Activated CD4-positive, alpha-beta T cell treated with anti-CD3 and anti-CD28 coated beads for 1 hour (primary cell): Measurements from ENCODE around the gene C1S.
"Not testable (repeated sequence)": the region's sequence is repeated elsewhere in the genome, so short reads cannot be mapped to it uniquely, and the experiment has no call there.

Experiments
- DNase-seq: peaks from one replicate; pipeline ENCODE4 v3.0.0-alpha.2; 2020

C1S gene

GRCh38 chr12:7060353-7060954, at the start of gene C1S:
TSS of gene C1S (plus strand) at chr12:7060718. CDS start at chr12:7061913, 1,195 bp downstream.
- DNase-seq, result no peak

GRCh38 chr12:7011398-7011797, 49.1 kb upstream of the C1S start:
- not testable (repeated sequence) for DNase-seq

- no peak for DNase-seq
Measured at GRCh38 chr12:7012024-7012607, 48.4 kb upstream of the C1S start.

- no peak for DNase-seq
Measured at GRCh38 chr12:7013101-7013500, 47.4 kb upstream of the C1S start.

GRCh38 chr12:7015555-7016370, 44.8 kb upstream of the C1S start:
- DNase-seq, result no peak

- no peak for DNase-seq
Measured at GRCh38 chr12:7016958-7017571, 43.5 kb upstream of the C1S start.

GRCh38 chr12:7017870-7018349, 42.6 kb upstream of the C1S start:
- DNase-seq, result no peak

GRCh38 chr12:7018350-7019042, 42.0 kb upstream of the C1S start, which contains the start of gene LPCAT3:
TSS of gene LPCAT3 (minus strand) at chr12:7018476. CDS start at chr12:7018424, 52 bp downstream.
- DNase-seq, result peak; percentile 93

- DNase-seq, result no peak
Measured at GRCh38 chr12:7019043-7019569, 41.4 kb upstream of the C1S start.

GRCh38 chr12:7021956-7022355, 38.6 kb upstream of the C1S start:
- no peak for DNase-seq

- DNase-seq, result no peak
Measured at GRCh38 chr12:7023114-7023513, 37.4 kb upstream of the C1S start.

- no peak for DNase-seq
Measured at GRCh38 chr12:7026854-7027253, 33.7 kb upstream of the C1S start.

GRCh38 chr12:7031306-7031705, 29.2 kb upstream of the C1S start:
- DNase-seq, result no peak

GRCh38 chr12:7032990-7033389, 27.5 kb upstream of the C1S start:
- DNase-seq, result no peak

- DNase-seq, result no peak
Measured at GRCh38 chr12:7034464-7034863, 26.1 kb upstream of the C1S start.

- DNase-seq, result no peak
Measured at GRCh38 chr12:7035463-7035862, 25.1 kb upstream of the C1S start.

- not testable (repeated sequence) for DNase-seq
Measured at GRCh38 chr12:7037411-7037810, 23.1 kb upstream of the C1S start.

- no peak for DNase-seq
Measured at GRCh38 chr12:7038591-7038990, 21.9 kb upstream of the C1S start.

GRCh38 chr12:7039403-7039802, 21.1 kb upstream of the C1S start:
- no peak for DNase-seq

GRCh38 chr12:7042842-7043241, 17.7 kb upstream of the C1S start:
- no peak for DNase-seq

- no peak for DNase-seq
Measured at GRCh38 chr12:7045913-7046312, 14.6 kb upstream of the C1S start.

GRCh38 chr12:7046383-7047105, 14.0 kb upstream of the C1S start:
- DNase-seq, result no peak
